Activated T-helper 1 cell treated with Interleukin-2 at 50 U/mL for 16 hours (primary cell): ENCODE results near the gene RGS19.

ENCODE experiments used
- DNase-seq: peaks from one replicate; pipeline ENCODE4 v3.0.0-alpha.2; 2020; ENCODE audit warnings: low read depth

Gene RGS19

GRCh38 chr20:64077541-64077875, 1.8 kb downstream of the RGS19 start:
- no peak for DNase-seq

GRCh38 chr20:64077094-64077493, 2.2 kb downstream of the RGS19 start:
- peak; percentile 28 for DNase-seq

GRCh38 chr20:64076061-64076997, 3.0 kb downstream of the RGS19 start:
- no peak for DNase-seq

GRCh38 chr20:64075556-64075955, 3.8 kb downstream of the RGS19 start:
- no peak for DNase-seq

GRCh38 chr20:64074963-64075362, 4.4 kb downstream of the RGS19 start:
- no peak for DNase-seq

GRCh38 chr20:64074184-64074789, 5.0 kb downstream of the RGS19 start:
- DNase-seq: no peak

GRCh38 chr20:64073476-64074183, 5.7 kb downstream of the RGS19 start:
- DNase-seq: no peak

GRCh38 chr20:64072498-64073063, 6.7 kb downstream of the RGS19 start:
- no peak for DNase-seq

- DNase-seq: no peak
Measured at GRCh38 chr20:64071341-64072332, 7.7 kb downstream of the RGS19 start.

- no peak for DNase-seq
Measured at GRCh38 chr20:64070244-64070993, 8.9 kb downstream of the RGS19 start.

GRCh38 chr20:64069614-64070243, 9.6 kb downstream of the RGS19 start:
- DNase-seq: no peak

GRCh38 chr20:64069209-64069613, 10.1 kb downstream of the RGS19 start:
- no peak for DNase-seq

GRCh38 chr20:64068386-64069208, 10.7 kb downstream of the RGS19 start:
- no peak for DNase-seq

- DNase-seq: no peak
Measured at GRCh38 chr20:64067733-64068307, 11.5 kb downstream of the RGS19 start.

GRCh38 chr20:64067005-64067632, 12.2 kb downstream of the RGS19 start:
- no peak for DNase-seq

GRCh38 chr20:64065974-64066343, 13.4 kb downstream of the RGS19 start:
- DNase-seq: peak; percentile 27

GRCh38 chr20:64065062-64065973, 14.0 kb downstream of the RGS19 start:
- no peak for DNase-seq
